Smooth muscle cell of the coronary artery (primary cell): ENCODE data around the gene PLET1. TPM values are rescaled to one million over a fixed set of nuclear protein-coding genes. Genes with fewer than 3 reads are reported as not detected.

ENCODE experiments used
- total RNA-seq: library from RNA; depleted of rRNA; stranded (reverse); fragments of >200 nt; gene quantifications from 2 replicates; pipeline ENCODE4 v1.2.3, GENCODE V29; 2014; ENCODE audit warnings: low replicate concordance

PLET1 gene, protein sequence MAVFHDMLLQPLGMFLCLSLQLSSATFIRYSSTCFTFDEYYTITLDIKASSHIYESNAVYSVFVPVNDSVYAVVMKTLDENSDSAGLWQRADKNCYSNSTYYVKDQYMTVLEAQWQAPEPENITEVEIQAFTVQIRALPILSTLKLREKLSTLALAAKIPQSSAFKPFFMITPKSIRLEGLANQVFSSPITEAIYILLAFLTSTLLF
- total RNA-seq = not detected in 2 replicates

DNA sequence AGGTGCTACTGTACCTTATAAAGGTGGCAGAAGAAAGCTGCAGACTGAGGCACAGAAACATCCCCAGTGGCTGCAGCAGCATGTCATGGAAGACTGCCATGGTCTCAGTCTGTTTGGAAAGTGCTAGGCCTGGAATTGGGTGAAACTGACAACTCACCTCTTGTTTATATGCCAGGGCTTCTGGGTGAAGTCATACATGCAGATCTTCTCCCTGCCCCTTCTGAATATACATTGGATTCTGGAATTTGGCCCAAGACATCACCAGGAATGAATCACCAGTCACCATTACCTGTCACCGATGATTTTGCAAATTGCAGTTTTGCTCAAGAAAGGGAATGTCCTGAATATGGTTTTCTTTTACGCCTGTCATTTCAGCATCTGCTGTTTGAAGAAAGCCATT is at the start of gene PLET1:
TSS of gene PLET1 (minus strand) at position 371 of the 400 bp plus-strand sequence. CDS start at position 100, 271 bp downstream.

DNA sequence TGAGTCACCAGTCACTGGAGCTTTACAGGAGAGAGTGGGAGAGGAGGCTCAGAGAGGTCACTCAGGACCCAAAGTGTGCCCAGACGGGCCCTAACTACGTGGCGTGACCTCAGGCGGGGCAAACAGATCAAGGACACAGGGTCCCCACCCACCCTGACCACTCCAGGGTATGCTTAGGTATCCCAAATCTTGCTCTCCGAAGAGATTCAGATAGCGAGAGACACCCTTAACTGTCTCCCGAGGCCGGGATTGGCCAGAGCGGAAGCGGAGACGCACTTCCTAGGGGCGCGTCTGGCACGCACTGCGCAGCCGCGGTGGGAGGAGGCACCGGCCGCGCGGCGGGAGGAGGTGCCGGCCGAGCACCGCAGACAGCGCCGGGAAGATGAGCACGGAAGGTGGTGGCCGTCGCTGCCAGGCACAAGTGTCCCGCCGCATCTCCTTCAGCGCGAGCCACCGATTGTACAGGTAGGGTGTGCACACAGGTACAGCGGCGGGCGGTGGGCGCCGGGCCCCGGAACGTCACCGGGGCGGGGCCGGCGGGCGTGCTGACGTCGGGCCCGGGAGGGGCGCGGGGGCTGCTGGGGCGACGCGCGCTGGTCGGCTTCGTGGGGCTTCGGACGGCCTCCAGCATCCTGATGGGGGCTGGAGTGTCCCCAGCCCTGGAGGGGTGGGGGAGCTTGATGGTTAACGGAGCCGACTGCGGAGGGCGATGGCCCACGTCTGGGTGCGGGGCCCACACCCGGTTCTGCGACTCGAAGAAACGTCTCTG is 34.4 kb downstream of the PLET1 start, which contains the start of gene PTS:
TSS of gene PTS (plus strand) at position 367 of the 769 bp plus-strand sequence. CDS start at position 383, 16 bp downstream.

Other genes with a start within 250 kb of the PLET1 start
- 16.5 and 27.7 TPM in 2 replicates for gene DLAT, start 235.5 kb downstream of the PLET1 start, total RNA-seq
- gene PIH1D2, start 186.8 kb downstream of the PLET1 start, total RNA-seq = 0.12 and 1.1 TPM in 2 replicates
- 11.8 and 19.3 TPM in 2 replicates for gene NKAPD1, start 186.6 kb downstream of the PLET1 start, total RNA-seq
- gene TIMM8B, start 174.1 kb downstream of the PLET1 start, total RNA-seq = 54.2 and 99.0 TPM in 2 replicates
- 137 and 158 TPM in 2 replicates for gene SDHD, start 174.0 kb downstream of the PLET1 start, total RNA-seq
- 0.08 and 0.12 TPM in 2 replicates for gene IL18, start 96.8 kb downstream of the PLET1 start, total RNA-seq
- 0.15 TPM in 1 of 2 replicates, not detected in the other for gene TEX12, start 93.5 kb downstream of the PLET1 start, total RNA-seq
- gene BCO2, start 85.3 kb downstream of the PLET1 start, total RNA-seq = 0.15 and 1.3 TPM in 2 replicates
- 23.4 and 36.2 TPM in 2 replicates for gene PTS, start 34.4 kb downstream of the PLET1 start, total RNA-seq